HG03565 (cell line): ENCODE measurements around the gene C7orf33.
"Not testable (repeated sequence)": the region's sequence is repeated elsewhere in the genome, so short reads cannot be mapped to it uniquely, and the experiment has no call there.

ENCODE experiments used
- ATAC-seq: cut with Tn5 transposase; IDR thresholded peaks from one replicate; pipeline ENCODE4 v1.9.1; 2021; ENCODE audit warnings: mild to moderate bottlenecking, moderate library complexity; ENCODE audit not compliant: unreplicated experiment

Gene C7orf33

GRCh38 chr7:148590471-148590870 lies at the start of gene C7orf33:
Gene C7orf33 (plus strand): TSS chr7:148590766. CDS start chr7:148590926, 160 bp downstream.
- ATAC-seq, result no peak

- no peak for ATAC-seq
Observed at GRCh38 chr7:148541891-148542504, 48.6 kb upstream of the C7orf33 start.

GRCh38 chr7:148543302-148543701 lies 47.3 kb upstream of the C7orf33 start:
- no peak for ATAC-seq

- ATAC-seq, result no peak
Observed at GRCh38 chr7:148545172-148545571, 45.4 kb upstream of the C7orf33 start.

- no peak for ATAC-seq
Observed at GRCh38 chr7:148545932-148546331, 44.6 kb upstream of the C7orf33 start.

- no peak for ATAC-seq
Observed at GRCh38 chr7:148546857-148547256, 43.7 kb upstream of the C7orf33 start.

GRCh38 chr7:148547951-148548350 lies 42.6 kb upstream of the C7orf33 start:
- ATAC-seq, result no peak

- ATAC-seq, result no peak
Observed at GRCh38 chr7:148553979-148554378, 36.6 kb upstream of the C7orf33 start.

- ATAC-seq, result no peak
Observed at GRCh38 chr7:148556892-148557291, 33.7 kb upstream of the C7orf33 start.

- ATAC-seq, result no peak
Observed at GRCh38 chr7:148558914-148559313, 31.7 kb upstream of the C7orf33 start.

GRCh38 chr7:148561099-148561498 lies 29.5 kb upstream of the C7orf33 start:
- ATAC-seq, result no peak

- no peak for ATAC-seq
Observed at GRCh38 chr7:148563583-148564274, 26.8 kb upstream of the C7orf33 start.

- ATAC-seq, result peak; percentile 72
Observed at GRCh38 chr7:148564275-148564951, 26.2 kb upstream of the C7orf33 start.

GRCh38 chr7:148566736-148567135 lies 23.8 kb upstream of the C7orf33 start:
- ATAC-seq, result no peak

- ATAC-seq, result no peak
Observed at GRCh38 chr7:148567524-148567923, 23.0 kb upstream of the C7orf33 start.

- no peak for ATAC-seq
Observed at GRCh38 chr7:148570510-148570909, 20.1 kb upstream of the C7orf33 start.

- not testable (repeated sequence) for ATAC-seq
Observed at GRCh38 chr7:148570973-148571372, 19.6 kb upstream of the C7orf33 start.

- no peak for ATAC-seq
Observed at GRCh38 chr7:148571381-148571780, 19.2 kb upstream of the C7orf33 start.

- no peak for ATAC-seq
Observed at GRCh38 chr7:148572067-148572522, 18.5 kb upstream of the C7orf33 start.

GRCh38 chr7:148573581-148573980 lies 17.0 kb upstream of the C7orf33 start:
- not testable (repeated sequence) for ATAC-seq

- peak; percentile 80 for ATAC-seq
Observed at GRCh38 chr7:148575640-148576411, 14.7 kb upstream of the C7orf33 start.
